ENCODE results near the gene WFDC2. TPM values are rescaled to one million over a fixed set of nuclear protein-coding genes. Genes with fewer than 3 reads are reported as not detected.

WFDC2 gene
- total RNA-seq, 1 donor from 2014 or later: 4.1 TPM

DNA sequence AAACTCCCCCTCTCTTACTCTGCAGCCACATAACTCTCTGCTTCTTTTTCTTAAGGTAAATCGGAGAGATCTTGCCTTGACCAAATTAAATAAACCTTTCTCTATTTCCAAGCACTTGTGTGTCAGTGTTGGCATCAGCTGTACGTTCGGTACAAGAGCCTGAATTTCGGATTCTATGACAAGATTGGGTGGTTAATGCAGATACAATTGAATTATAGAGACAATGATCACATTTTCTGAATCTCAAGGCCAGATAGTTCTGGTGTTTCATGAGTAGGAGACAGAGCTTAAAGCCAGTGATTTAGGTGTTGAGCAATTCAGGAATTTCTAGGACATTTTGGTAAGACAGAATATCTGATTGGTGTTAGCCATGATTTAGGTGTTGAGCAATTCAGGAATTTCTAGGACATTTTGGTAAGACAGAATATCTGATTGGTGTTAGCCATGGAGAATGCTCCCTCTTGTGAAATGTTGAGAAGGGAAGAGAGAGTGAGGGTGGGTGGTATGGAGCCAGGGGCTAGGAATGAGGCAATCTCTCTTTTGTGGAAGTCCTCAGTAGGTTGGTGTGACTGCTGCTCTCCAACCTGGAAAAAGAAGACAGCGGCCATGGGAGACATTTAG lies 40.8 kb downstream of the WFDC2 start:
- H4K20me1 ChIP-seq (ENCODE audit: insufficient read depth, low read length): no peaks in the 10 kb centered on the region
- DNase-seq (ENCODE audit: low read depth): no peak
- H3K4me2 ChIP-seq (ENCODE audit: low read length): no peak overlapping the region
- no peak overlapping the region for H2AFZ ChIP-seq (ENCODE audit: low read depth, low read length)
- Mint-ChIP-seq H3K36me3 (ENCODE audit: low read depth, unreplicated experiment) (no peaks in the 10 kb centered on the region), H3K27ac (ENCODE audit: unreplicated experiment) (no peak overlapping the region), H3K4me3 (ENCODE audit: unreplicated experiment) (no peak overlapping the region), H3K9me3 (ENCODE audit: unreplicated experiment) (no peaks in the 10 kb centered on the region), H3K4me1 (ENCODE audit: low read depth, unreplicated experiment) (no peaks in the 10 kb centered on the region), H3K27me3 (ENCODE audit: low read depth, unreplicated experiment) (peaks cover 14% of the 10 kb centered on the region)
- no peak for FAIRE-seq
- no peak overlapping the region for H3K4me3 ChIP-seq (ENCODE audit: insufficient read depth, low read depth, low read length)
- TF ChIP-seq EZH2 (IDR thresholded peaks at IDR 0.05; ENCODE audit: insufficient read depth, low read length) (no peak), CTCF (IDR thresholded peaks at IDR 0.05; ENCODE audit: insufficient read depth, low read depth, low read length) (no peak)
- H3K27ac ChIP-seq (ENCODE audit: low read depth, low read length): no peak overlapping the region
- no peaks in the 10 kb centered on the region for H3K79me2 ChIP-seq (ENCODE audit: insufficient read depth, low read length)
- no peaks in the 10 kb centered on the region for H3K36me3 ChIP-seq (ENCODE audit: insufficient read depth, low read length)
- H3K9ac ChIP-seq (ENCODE audit: low read length): no peak overlapping the region
- H3K27me3 ChIP-seq (ENCODE audit: insufficient read depth, low read length): peaks cover 3% of the 10 kb centered on the region
- no peaks in the 10 kb centered on the region for H3K9me3 ChIP-seq (ENCODE audit: insufficient read depth, low read depth, low read length)
- no peaks in the 10 kb centered on the region for H3K4me1 ChIP-seq (ENCODE audit: insufficient read depth, low read length)

- Histone ChIP-seq H3K79me2 (ENCODE audit: insufficient read depth, low read length) (no peaks in the 10 kb centered on the region), H3K27me3 (ENCODE audit: insufficient read depth, low read length) (peaks cover 3% of the 10 kb centered on the region), H3K9ac (ENCODE audit: low read length) (no peak within 1 kb of the TSS), H3K4me2 (ENCODE audit: low read length) (no peak within 1 kb of the TSS), H2AFZ (ENCODE audit: low read depth, low read length) (no peak within 1 kb of the TSS), H3K27ac (ENCODE audit: low read depth, low read length) (no peak within 1 kb of the TSS), H3K9me3 (ENCODE audit: insufficient read depth, low read depth, low read length) (no peaks in the 10 kb centered on the region), H3K4me1 (ENCODE audit: insufficient read depth, low read length) (no peaks in the 10 kb centered on the region), H3K4me3 (ENCODE audit: insufficient read depth, low read depth, low read length) (no peak within 1 kb of the TSS), H4K20me1 (ENCODE audit: insufficient read depth, low read length) (no peaks in the 10 kb centered on the region), H3K36me3 (ENCODE audit: insufficient read depth, low read length) (no peaks in the 10 kb centered on the region)
- Mint-ChIP-seq H3K9me3 (ENCODE audit: unreplicated experiment) (no peaks in the 10 kb centered on the region), H3K36me3 (ENCODE audit: low read depth, unreplicated experiment) (no peaks in the 10 kb centered on the region), H3K27ac (ENCODE audit: unreplicated experiment) (no peak within 1 kb of the TSS), H3K4me3 (ENCODE audit: unreplicated experiment) (no peak within 1 kb of the TSS), H3K27me3 (ENCODE audit: low read depth, unreplicated experiment) (peaks cover 11% of the 10 kb centered on the region), H3K4me1 (ENCODE audit: low read depth, unreplicated experiment) (peaks cover 3% of the 10 kb centered on the region)
- TF ChIP-seq EZH2 (IDR thresholded peaks at IDR 0.05; ENCODE audit: insufficient read depth, low read length): no peak
- TF ChIP-seq CTCF (IDR thresholded peaks at IDR 0.05; ENCODE audit: insufficient read depth, low read depth, low read length): no peak
- DNase-seq (ENCODE audit: low read depth) (no peak), FAIRE-seq (no peak)
Observed at GRCh38 chr20:45515147-45515913, 45.8 kb downstream of the WFDC2 start, which contains the start of gene SPINT3. TSS of gene SPINT3 (minus strand) at chr20:45515622. CDS start at chr20:45515608, 14 bp downstream.

- H3K27ac ChIP-seq (ENCODE audit: low read depth, low read length): no peak overlapping the region
- no peak overlapping the region for H3K4me3 ChIP-seq (ENCODE audit: insufficient read depth, low read depth, low read length)
- H3K9ac ChIP-seq (ENCODE audit: low read length): no peak overlapping the region
- no peaks in the 10 kb centered on the region for H3K79me2 ChIP-seq (ENCODE audit: insufficient read depth, low read length)
- H3K9me3 Mint-ChIP-seq (ENCODE audit: unreplicated experiment): no peaks in the 10 kb centered on the region
- H3K36me3 Mint-ChIP-seq (ENCODE audit: low read depth, unreplicated experiment): no peaks in the 10 kb centered on the region
- H3K4me3 Mint-ChIP-seq (ENCODE audit: unreplicated experiment): no peak overlapping the region
- TF ChIP-seq EZH2 (IDR thresholded peaks at IDR 0.05; ENCODE audit: insufficient read depth, low read length): no peak
- TF ChIP-seq CTCF (IDR thresholded peaks at IDR 0.05; ENCODE audit: insufficient read depth, low read depth, low read length): no peak
- H2AFZ ChIP-seq (ENCODE audit: low read depth, low read length): no peak overlapping the region
- no peak for FAIRE-seq
- no peaks in the 10 kb centered on the region for H3K9me3 ChIP-seq (ENCODE audit: insufficient read depth, low read depth, low read length)
- H3K27me3 ChIP-seq (ENCODE audit: insufficient read depth, low read length): no peaks in the 10 kb centered on the region
- no peaks in the 10 kb centered on the region for H3K4me1 ChIP-seq (ENCODE audit: insufficient read depth, low read length)
- no peak overlapping the region for H3K27ac Mint-ChIP-seq (ENCODE audit: unreplicated experiment)
- no peak for DNase-seq (ENCODE audit: low read depth)
- peaks cover 12% of the 10 kb centered on the region for H3K27me3 Mint-ChIP-seq (ENCODE audit: low read depth, unreplicated experiment)
- H4K20me1 ChIP-seq (ENCODE audit: insufficient read depth, low read length): no peaks in the 10 kb centered on the region
- H3K4me2 ChIP-seq (ENCODE audit: low read length): no peak overlapping the region
- peaks cover 3% of the 10 kb centered on the region for H3K4me1 Mint-ChIP-seq (ENCODE audit: low read depth, unreplicated experiment)
- no peaks in the 10 kb centered on the region for H3K36me3 ChIP-seq (ENCODE audit: insufficient read depth, low read length)
Observed at GRCh38 chr20:45518282-45518681, 48.7 kb downstream of the WFDC2 start.

Measured in astrocyte (in vitro differentiated cells and primary cell).